ENCODE results near the gene RNF26. TPM values are rescaled to one million over a fixed set of nuclear protein-coding genes. Genes with fewer than 3 reads are reported as not detected.

Gene RNF26
- total and polyA plus RNA-seq, 2 donors (not counting 3 experiments of a cell fraction or from before 2014, with no cell fraction given): 40.1 to 43.8 TPM

DNA sequence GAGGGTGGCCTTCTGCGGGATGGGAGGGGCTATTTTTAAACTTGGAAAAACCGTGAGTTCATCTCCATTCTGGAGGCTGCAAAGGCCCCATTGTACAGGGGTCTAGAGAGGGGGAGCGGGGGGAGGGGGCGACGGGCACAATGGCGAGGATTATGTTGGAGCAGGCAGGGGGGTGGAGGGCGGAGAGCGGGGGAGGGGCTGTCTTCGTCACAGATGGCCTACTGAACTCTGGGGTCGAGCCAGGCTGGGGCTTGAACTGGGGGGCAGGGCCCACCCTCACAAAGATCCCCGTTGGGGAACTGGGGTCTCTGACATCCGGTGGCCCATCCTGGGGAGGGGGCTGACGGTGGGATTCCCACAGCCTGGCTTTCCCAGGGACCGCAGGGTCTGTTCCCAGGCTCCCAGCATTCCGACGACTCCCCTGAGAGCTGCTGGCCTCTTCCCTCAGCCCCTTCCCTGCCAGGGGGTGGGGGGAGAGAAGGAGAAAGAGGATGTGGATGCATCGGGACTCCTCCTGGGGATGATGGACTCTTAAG, 14.0 kb upstream of the RNF26 start:
- peak overlapping the region; percentile 68 for H3K9ac ChIP-seq (replicated peaks; ENCODE audit: extremely low read depth, insufficient read depth, low read length)
- TF ChIP-seq MYC (IDR thresholded peaks at IDR 0.05; ENCODE audit: low read depth, low read length) (no peak), POLR2A (IDR thresholded peaks at IDR 0.05; ENCODE audit: low read depth, low read length) (peak; percentile 54)
- peaks cover 22% of the 10 kb centered on the region for H3K79me2 ChIP-seq (ENCODE audit: control insufficient read depth, insufficient read depth, low read length)
- FAIRE-seq (no peak), DNase-seq (ENCODE audit: low read depth, low spot score) (peak; percentile 60)
- H2AFZ ChIP-seq (ENCODE audit: low read depth, low read length): no peak overlapping the region
- dilution Hi-C loops (cut with MboI; ENCODE audit: extremely low pct_ligation_motif_present, low sequenced_read_pairs): no loop called here
- no peaks in the 10 kb centered on the region for H3K9me1 ChIP-seq (replicated peaks; ENCODE audit: control insufficient read depth, extremely low read depth, insufficient read depth, low read length)
- H4K20me1 ChIP-seq (replicated peaks; ENCODE audit: control insufficient read depth, extremely low read depth, insufficient read depth, low read length): no peaks in the 10 kb centered on the region
- POLR2A ChIA-PET: interaction anchor here (0.9 to 2.2 kb wide), 2 partner anchors 12 to 225 kb away, joined by 4 to 17 read pairs; a partner anchor contains a TSS
- peak overlapping the region; percentile 93 for H3K27ac ChIP-seq (ENCODE audit: insufficient read depth, low read depth, low read length)
- BruUV-seq (replicated peaks): no TSS peak
- H3K27me3 ChIP-seq (ENCODE audit: control insufficient read depth in 2 of 2, insufficient read depth in 2 of 2, low read length in 2 of 2): no peaks in the 10 kb centered on the region
- H3K4me2 ChIP-seq (ENCODE audit: insufficient read depth, low read length): peak overlapping the region; percentile 57
- intact Hi-C loops (cut with micrococcal nuclease): loop anchor here (2.0 kb wide), 5 partner anchors 58 to 708 kb away; partner anchors contain the start of genes DDX6 and USP2
- CTCF ChIA-PET: interaction anchor here (0.8 to 15.9 kb wide), 11 partner anchors 11 to 302 kb away, joined by 3 to 301 read pairs (median 3); partner anchors contain the start of genes C1QTNF5, CBL, DPAGT1 and RPS25
- no peaks in the 10 kb centered on the region for H3K36me3 ChIP-seq (ENCODE audit: control insufficient read depth in 2 of 2, extremely low read depth in 1 of 2, insufficient read depth in 2 of 2, low read length in 2 of 2)
- no peaks in the 10 kb centered on the region for H3K9me3 ChIP-seq (replicated peaks; ENCODE audit: control insufficient read depth, insufficient read depth, low read length)
- H3K4me1 ChIP-seq (ENCODE audit: control insufficient read depth, extremely low read depth, insufficient read depth, low read length): peaks cover 53% of the 10 kb centered on the region
- peak overlapping the region in 2 of 3 experiments; percentile 23 to 29 for H3K4me3 ChIP-seq (replicated peaks in 1 of 3; ENCODE audit: insufficient read depth in 1 of 3, low read depth in 1 of 3, low read length in 3 of 3)

GRCh38 chr11:119320776-119321524, 13.4 kb upstream of the RNF26 start:
- Histone ChIP-seq H3K4me1 (ENCODE audit: control insufficient read depth, extremely low read depth, insufficient read depth, low read length) (peaks cover 53% of the 10 kb centered on the region), H4K20me1 (replicated peaks; ENCODE audit: control insufficient read depth, extremely low read depth, insufficient read depth, low read length) (no peaks in the 10 kb centered on the region), H3K27me3 (ENCODE audit: control insufficient read depth in 2 of 2, insufficient read depth in 2 of 2, low read length in 2 of 2) (no peaks in the 10 kb centered on the region), H3K27ac (ENCODE audit: insufficient read depth, low read depth, low read length) (peak overlapping the region; percentile 93), H3K79me2 (ENCODE audit: control insufficient read depth, insufficient read depth, low read length) (peaks cover 15% of the 10 kb centered on the region), H3K36me3 (ENCODE audit: control insufficient read depth in 2 of 2, extremely low read depth in 1 of 2, insufficient read depth in 2 of 2, low read length in 2 of 2) (no peaks in the 10 kb centered on the region), H3K4me2 (ENCODE audit: insufficient read depth, low read length) (peak overlapping the region; percentile 57), H3K9ac (replicated peaks; ENCODE audit: extremely low read depth, insufficient read depth, low read length) (peak overlapping the region; percentile 68), H3K9me3 (replicated peaks; ENCODE audit: control insufficient read depth, insufficient read depth, low read length) (no peaks in the 10 kb centered on the region), H3K9me1 (replicated peaks; ENCODE audit: control insufficient read depth, extremely low read depth, insufficient read depth, low read length) (no peaks in the 10 kb centered on the region), H3K4me3 (replicated peaks in 1 of 3; ENCODE audit: insufficient read depth in 1 of 3, low read depth in 1 of 3, low read length in 3 of 3) (peak overlapping the region in 2 of 3 experiments; percentile 14 to 29), H2AFZ (ENCODE audit: low read depth, low read length) (peak overlapping the region; percentile 63)
- ChIA-PET POLR2A (interaction anchor here (0.9 to 1.2 kb wide), 2 partner anchors 17 to 226 kb away, joined by 3 to 4 read pairs; a partner anchor contains a TSS), CTCF (interaction anchor here (0.5 to 15.9 kb wide), 15 partner anchors 11 to 302 kb away, joined by 3 to 301 read pairs (median 3); partner anchors contain the start of genes C1QTNF5, CBL, DPAGT1 and RPS25)
- TF ChIP-seq JUN (IDR thresholded peaks at IDR 0.05; ENCODE audit: borderline replicate concordance, insufficient read depth, insufficient read length, low read depth) (no peak), POLR2A (IDR thresholded peaks at IDR 0.05; ENCODE audit: low read depth, low read length) (peak; percentile 67), POLR2AphosphoS5 (IDR thresholded peaks at IDR 0.05; ENCODE audit: insufficient read depth, low read depth, low read length) (peak; percentile 76)
- intact Hi-C loops (cut with micrococcal nuclease): loop anchor here (1.0 to 2.0 kb wide), 9 partner anchors 13 to 708 kb away; partner anchors contain the start of genes DDX6, RNF26, RPS25 and TRAPPC4
- dilution Hi-C loops (cut with MboI; ENCODE audit: extremely low pct_ligation_motif_present, low sequenced_read_pairs): no loop called here
- FAIRE-seq: peak; percentile 68
- peak; percentile 73 for DNase-seq (ENCODE audit: low read depth, low spot score)
- TSS peak; percentile 25 for BruUV-seq (replicated peaks)
